ENCODE results near the gene OPRM1. TPM values are rescaled to one million over a fixed set of nuclear protein-coding genes. Genes with fewer than 3 reads are reported as not detected.

Gene OPRM1
- total RNA-seq, 1 donor, result not detected

DNA sequence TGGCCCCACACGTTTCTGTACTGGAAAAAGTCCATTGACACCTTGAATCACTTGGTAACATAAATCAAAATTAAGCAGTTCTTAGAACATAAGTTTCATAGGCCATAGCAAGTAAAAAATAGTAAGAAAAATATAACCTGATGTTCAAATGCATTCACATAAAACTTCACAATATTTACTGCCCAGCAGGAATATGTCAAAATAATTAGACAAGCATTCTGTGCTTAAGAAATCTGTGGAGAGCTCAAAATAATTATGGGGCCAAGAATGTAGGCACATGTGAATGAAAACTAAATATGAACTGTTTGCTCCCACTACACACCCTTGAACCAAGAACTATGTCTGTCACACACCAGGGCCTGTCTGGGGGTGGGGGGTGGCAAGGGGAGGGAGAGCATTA lies 246.8 kb downstream of the OPRM1 start:
- H3K27ac ChIP-seq (ENCODE audit: low read depth, low read length), result no peak overlapping the region
- H3K4me1 ChIP-seq (ENCODE audit: insufficient read depth, low read length), result no peaks in the 10 kb centered on the region
- TF ChIP-seq CTCF (IDR thresholded peaks at IDR 0.05; ENCODE audit: extremely low read depth, low read depth, low read length), result no peak
- no peak overlapping the region for H3K4me2 ChIP-seq (ENCODE audit: insufficient read depth, low read length)
- H3K79me2 ChIP-seq (ENCODE audit: insufficient read depth, low read length), result no peaks in the 10 kb centered on the region
- no peak for DNase-seq (ENCODE audit: insufficient read length, low spot score, missing footprints)
- H3K27me3 ChIP-seq (ENCODE audit: insufficient read depth, low read length), result no peaks in the 10 kb centered on the region
- H3K9me3 ChIP-seq (ENCODE audit: low read depth, low read length), result no peaks in the 10 kb centered on the region
- H4K20me1 ChIP-seq (ENCODE audit: insufficient read depth, low read length), result no peaks in the 10 kb centered on the region
- H3K36me3 ChIP-seq (ENCODE audit: insufficient read depth, low read length), result no peaks in the 10 kb centered on the region
- H3K4me3 ChIP-seq (ENCODE audit: insufficient read depth, low read length), result no peak overlapping the region
- no peak overlapping the region for H2AFZ ChIP-seq (ENCODE audit: low read length)

- DNase-seq (ENCODE audit: insufficient read length, low spot score, missing footprints), result no peak
- Histone ChIP-seq H3K27me3 (ENCODE audit: insufficient read depth, low read length) (no peaks in the 10 kb centered on the region), H3K27ac (ENCODE audit: low read depth, low read length) (no peak overlapping the region), H3K9me3 (ENCODE audit: low read depth, low read length) (no peaks in the 10 kb centered on the region), H3K4me1 (ENCODE audit: insufficient read depth, low read length) (peaks cover 7% of the 10 kb centered on the region), H3K4me3 (ENCODE audit: insufficient read depth, low read length) (no peak overlapping the region), H3K4me2 (ENCODE audit: insufficient read depth, low read length) (no peak overlapping the region), H2AFZ (ENCODE audit: low read length) (no peak overlapping the region), H4K20me1 (ENCODE audit: insufficient read depth, low read length) (no peaks in the 10 kb centered on the region), H3K36me3 (ENCODE audit: insufficient read depth, low read length) (no peaks in the 10 kb centered on the region), H3K79me2 (ENCODE audit: insufficient read depth, low read length) (no peaks in the 10 kb centered on the region)
- TF ChIP-seq CTCF (IDR thresholded peaks at IDR 0.05; ENCODE audit: extremely low read depth, low read depth, low read length), result no peak
Measured at GRCh38 chr6:154289818-154290508, 250.9 kb downstream of the OPRM1 start.

DNA sequence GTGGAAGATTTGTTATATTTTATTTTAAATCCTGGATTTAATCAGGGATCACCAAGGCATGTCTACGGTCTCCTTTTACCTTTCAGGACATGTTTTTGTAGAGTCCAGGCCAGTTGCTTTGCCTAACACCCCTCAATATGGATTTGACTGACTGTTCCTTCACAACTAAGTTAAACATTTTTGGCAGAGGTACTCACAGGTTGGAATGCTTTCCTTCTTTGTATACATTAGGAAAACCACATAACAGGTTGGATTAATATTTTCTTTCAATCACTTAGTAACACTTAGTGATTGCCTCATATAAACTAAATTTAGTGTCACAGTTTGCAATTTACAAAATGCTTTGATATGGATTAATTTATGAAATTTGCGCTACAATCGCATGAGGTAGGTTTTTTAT lies 253.0 kb downstream of the OPRM1 start:
- no peak overlapping the region for H3K27ac ChIP-seq (ENCODE audit: low read depth, low read length)
- H2AFZ ChIP-seq (ENCODE audit: low read length), result no peak overlapping the region
- no peaks in the 10 kb centered on the region for H3K9me3 ChIP-seq (ENCODE audit: low read depth, low read length)
- no peak for DNase-seq (ENCODE audit: insufficient read length, low spot score, missing footprints)
- no peaks in the 10 kb centered on the region for H3K79me2 ChIP-seq (ENCODE audit: insufficient read depth, low read length)
- no peak overlapping the region for H3K4me3 ChIP-seq (ENCODE audit: insufficient read depth, low read length)
- H3K27me3 ChIP-seq (ENCODE audit: insufficient read depth, low read length), result no peaks in the 10 kb centered on the region
- no peaks in the 10 kb centered on the region for H4K20me1 ChIP-seq (ENCODE audit: insufficient read depth, low read length)
- TF ChIP-seq CTCF (IDR thresholded peaks at IDR 0.05; ENCODE audit: extremely low read depth, low read depth, low read length), result no peak
- peaks cover 7% of the 10 kb centered on the region for H3K4me1 ChIP-seq (ENCODE audit: insufficient read depth, low read length)
- H3K4me2 ChIP-seq (ENCODE audit: insufficient read depth, low read length), result no peak overlapping the region
- H3K36me3 ChIP-seq (ENCODE audit: insufficient read depth, low read length), result no peaks in the 10 kb centered on the region

DNA sequence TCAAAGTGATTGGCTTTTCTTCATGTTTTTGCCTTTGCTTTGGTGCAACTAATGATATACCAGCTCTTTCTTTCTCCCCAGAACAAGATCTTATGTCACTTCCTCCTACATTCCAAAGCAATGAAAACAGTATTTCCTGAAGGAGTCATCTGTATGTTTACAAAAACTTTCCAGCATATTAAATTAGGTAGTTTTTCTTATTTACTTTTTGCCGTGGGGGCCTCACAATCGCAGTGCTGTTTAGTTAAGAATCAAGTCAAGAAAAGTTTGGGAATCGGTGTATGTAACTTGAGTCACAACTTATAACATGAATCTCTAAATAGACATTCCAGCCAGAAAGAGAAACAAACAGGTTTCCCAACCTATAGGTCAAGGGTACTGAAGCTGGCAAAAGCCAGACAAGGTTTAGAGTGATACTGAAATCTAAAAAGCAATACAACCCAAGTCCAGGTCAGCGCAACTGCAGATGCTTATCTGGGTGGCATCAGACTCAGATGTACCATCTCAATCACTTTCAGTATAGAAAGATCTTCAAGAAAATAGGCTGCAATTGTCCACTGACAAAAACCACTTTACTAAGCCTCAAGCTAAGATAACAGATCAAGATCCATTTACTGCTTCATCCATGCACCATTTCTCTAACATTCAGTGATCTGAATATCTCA lies 253.9 kb downstream of the OPRM1 start:
- H2AFZ ChIP-seq (ENCODE audit: low read length), result peak overlapping the region; percentile 68
- peak; percentile 77 for DNase-seq (ENCODE audit: insufficient read length, low spot score, missing footprints)

More for the DNA sequence above, 253.9 kb downstream of the OPRM1 start:
- TF ChIP-seq CTCF (IDR thresholded peaks at IDR 0.05; ENCODE audit: extremely low read depth, low read depth, low read length), result no peak
- H3K79me2 ChIP-seq (ENCODE audit: insufficient read depth, low read length), result no peaks in the 10 kb centered on the region
- H3K36me3 ChIP-seq (ENCODE audit: insufficient read depth, low read length), result no peaks in the 10 kb centered on the region
- no peaks in the 10 kb centered on the region for H3K9me3 ChIP-seq (ENCODE audit: low read depth, low read length)
- H3K4me1 ChIP-seq (ENCODE audit: insufficient read depth, low read length), result peaks cover 12% of the 10 kb centered on the region
- H4K20me1 ChIP-seq (ENCODE audit: insufficient read depth, low read length), result no peaks in the 10 kb centered on the region
- H3K4me2 ChIP-seq (ENCODE audit: insufficient read depth, low read length), result peak overlapping the region; percentile 63
- H3K27me3 ChIP-seq (ENCODE audit: insufficient read depth, low read length), result no peaks in the 10 kb centered on the region
- H3K4me3 ChIP-seq (ENCODE audit: insufficient read depth, low read length), result peak overlapping the region; percentile 43
- peak overlapping the region; percentile 12 for H3K27ac ChIP-seq (ENCODE audit: low read depth, low read length)

Data from osteoblast (primary cell).